Measurements from ENCODE around the gene ADGRV1.
A peak's percentile ranks its signal among the peaks of the same experiment; 100 is the strongest.
"Not testable (repeated sequence)": the region's sequence is repeated elsewhere in the genome, so short reads cannot be mapped to it uniquely, and the experiment has no call there.

The ADGRV1 gene

DNA sequence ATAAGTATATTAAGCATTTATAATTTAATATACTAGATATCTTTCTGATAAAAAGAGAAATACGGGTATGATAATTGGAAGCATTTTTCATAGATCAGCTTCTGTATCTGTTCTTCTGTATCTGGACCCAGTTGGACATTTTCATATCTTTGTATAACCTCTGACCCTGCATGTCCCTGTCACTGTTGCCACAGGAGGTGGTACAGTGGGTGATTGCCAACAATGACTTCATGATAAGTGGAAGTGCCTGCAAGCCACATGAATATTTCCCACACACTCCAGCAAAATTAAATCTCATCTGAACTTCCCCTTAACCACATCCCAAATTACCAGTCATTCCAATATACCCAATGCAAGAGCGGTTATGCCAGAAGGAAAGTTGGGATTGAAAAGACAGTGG lies 448.1 kb downstream of the ADGRV1 start:
- Histone ChIP-seq H3K36me3 (ENCODE audit: control insufficient read depth, insufficient read depth, low read length) (no peaks in the 10 kb centered on the region), H3K27me3 (replicated peaks; ENCODE audit: control insufficient read depth, insufficient read depth, low read length) (no peaks in the 10 kb centered on the region), H3K4me3 (replicated peaks; ENCODE audit: low read depth, low read length) (no peak overlapping the region)
- TF ChIP-seq, protein P1, sequence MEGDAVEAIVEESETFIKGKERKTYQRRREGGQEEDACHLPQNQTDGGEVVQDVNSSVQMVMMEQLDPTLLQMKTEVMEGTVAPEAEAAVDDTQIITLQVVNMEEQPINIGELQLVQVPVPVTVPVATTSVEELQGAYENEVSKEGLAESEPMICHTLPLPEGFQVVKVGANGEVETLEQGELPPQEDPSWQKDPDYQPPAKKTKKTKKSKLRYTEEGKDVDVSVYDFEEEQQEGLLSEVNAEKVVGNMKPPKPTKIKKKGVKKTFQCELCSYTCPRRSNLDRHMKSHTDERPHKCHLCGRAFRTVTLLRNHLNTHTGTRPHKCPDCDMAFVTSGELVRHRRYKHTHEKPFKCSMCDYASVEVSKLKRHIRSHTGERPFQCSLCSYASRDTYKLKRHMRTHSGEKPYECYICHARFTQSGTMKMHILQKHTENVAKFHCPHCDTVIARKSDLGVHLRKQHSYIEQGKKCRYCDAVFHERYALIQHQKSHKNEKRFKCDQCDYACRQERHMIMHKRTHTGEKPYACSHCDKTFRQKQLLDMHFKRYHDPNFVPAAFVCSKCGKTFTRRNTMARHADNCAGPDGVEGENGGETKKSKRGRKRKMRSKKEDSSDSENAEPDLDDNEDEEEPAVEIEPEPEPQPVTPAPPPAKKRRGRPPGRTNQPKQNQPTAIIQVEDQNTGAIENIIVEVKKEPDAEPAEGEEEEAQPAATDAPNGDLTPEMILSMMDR (IDR thresholded peaks at IDR 0.05; ENCODE audit: insufficient read depth, low read length, poor library complexity, severe bottlenecking): no peak
- no peak for DNase-seq (ENCODE audit: extremely low read depth, insufficient read length)

DNA sequence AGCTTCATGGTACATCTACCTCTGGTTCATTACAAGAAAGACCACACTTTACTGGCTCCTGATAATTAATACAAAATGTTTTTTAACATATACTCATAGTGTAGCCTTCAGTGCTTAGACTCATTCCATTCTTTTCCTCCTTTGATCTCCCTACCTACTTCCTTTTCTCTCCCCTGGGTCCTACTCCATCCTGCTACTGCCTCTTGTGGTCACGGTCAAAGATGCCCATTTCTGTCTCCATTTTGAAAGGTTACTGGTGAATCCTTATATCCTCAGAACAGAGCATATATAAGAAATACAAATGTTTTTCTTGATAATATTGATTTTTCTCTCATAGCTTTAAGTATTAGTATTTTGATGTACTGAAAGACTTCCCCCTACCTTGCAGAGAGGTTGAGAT lies 448.7 kb downstream of the ADGRV1 start:
- no peak overlapping the region for H3K4me3 ChIP-seq (replicated peaks; ENCODE audit: low read depth, low read length)
- TF ChIP-seq, protein P1 (IDR thresholded peaks at IDR 0.05; ENCODE audit: insufficient read depth, low read length, poor library complexity, severe bottlenecking): peak; percentile 2
- no peaks in the 10 kb centered on the region for H3K36me3 ChIP-seq (ENCODE audit: control insufficient read depth, insufficient read depth, low read length)
- H3K27me3 ChIP-seq (replicated peaks; ENCODE audit: control insufficient read depth, insufficient read depth, low read length): no peaks in the 10 kb centered on the region
- DNase-seq (ENCODE audit: extremely low read depth, insufficient read length): no peak

DNA sequence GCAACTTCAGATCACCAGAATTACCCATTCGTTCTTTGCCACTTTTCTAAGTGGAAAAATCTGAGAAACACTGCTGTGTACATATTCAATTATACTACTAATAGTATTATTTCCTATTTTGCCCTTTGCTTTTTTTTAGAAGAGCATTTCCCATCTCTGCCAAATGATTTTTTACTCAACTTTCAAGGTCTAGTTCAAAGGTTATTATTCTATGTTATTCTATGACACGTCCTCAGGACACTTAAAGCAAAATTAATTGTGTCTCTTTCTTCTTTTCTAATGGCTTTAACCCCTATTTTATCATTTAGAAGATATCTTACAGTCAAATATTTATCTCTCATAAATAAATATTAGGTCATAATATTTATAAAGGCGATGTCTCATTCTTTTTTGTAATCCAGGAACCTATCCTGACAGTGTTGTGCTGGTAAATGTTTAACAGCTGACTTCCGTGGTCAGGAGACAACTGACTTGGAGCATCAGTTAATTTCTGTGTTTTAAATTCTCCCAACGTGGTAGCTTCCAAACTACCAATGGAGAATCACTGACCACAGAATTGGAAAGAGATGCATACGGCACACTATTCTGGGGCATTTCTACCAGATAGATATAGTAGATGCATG lies 449.3 kb downstream of the ADGRV1 start:
- no peaks in the 10 kb centered on the region for H3K36me3 ChIP-seq (ENCODE audit: control insufficient read depth, insufficient read depth, low read length)
- H3K4me3 ChIP-seq (replicated peaks; ENCODE audit: low read depth, low read length): no peak overlapping the region
- no peak for DNase-seq (ENCODE audit: extremely low read depth, insufficient read length)
- TF ChIP-seq, protein P1 (IDR thresholded peaks at IDR 0.05; ENCODE audit: insufficient read depth, low read length, poor library complexity, severe bottlenecking): no peak
- no peaks in the 10 kb centered on the region for H3K27me3 ChIP-seq (replicated peaks; ENCODE audit: control insufficient read depth, insufficient read depth, low read length)

DNA sequence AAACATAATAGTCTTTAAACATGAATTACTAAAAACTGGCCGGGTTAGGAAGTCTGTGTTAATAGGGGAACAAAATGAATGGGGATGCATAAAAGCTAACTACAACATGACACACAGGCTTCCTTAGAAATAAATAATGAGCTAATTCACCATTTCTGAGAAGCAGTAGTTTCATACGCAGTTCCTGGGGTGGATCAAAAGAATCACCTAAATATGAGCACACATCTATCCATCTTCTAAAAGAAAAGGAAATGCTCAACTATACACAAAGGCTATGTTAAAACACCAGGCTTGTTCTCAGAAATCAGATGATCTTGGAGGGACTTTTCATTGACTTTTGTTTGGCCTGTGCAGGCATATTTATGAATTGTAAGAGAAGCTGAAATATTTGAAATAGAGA lies 451.5 kb downstream of the ADGRV1 start:
- TF ChIP-seq, protein P1 (IDR thresholded peaks at IDR 0.05; ENCODE audit: insufficient read depth, low read length, poor library complexity, severe bottlenecking): no peak
- Histone ChIP-seq H3K36me3 (ENCODE audit: control insufficient read depth, insufficient read depth, low read length) (no peaks in the 10 kb centered on the region), H3K27me3 (replicated peaks; ENCODE audit: control insufficient read depth, insufficient read depth, low read length) (no peaks in the 10 kb centered on the region), H3K4me3 (replicated peaks; ENCODE audit: low read depth, low read length) (no peak overlapping the region)
- DNase-seq (ENCODE audit: extremely low read depth, insufficient read length): no peak

DNA sequence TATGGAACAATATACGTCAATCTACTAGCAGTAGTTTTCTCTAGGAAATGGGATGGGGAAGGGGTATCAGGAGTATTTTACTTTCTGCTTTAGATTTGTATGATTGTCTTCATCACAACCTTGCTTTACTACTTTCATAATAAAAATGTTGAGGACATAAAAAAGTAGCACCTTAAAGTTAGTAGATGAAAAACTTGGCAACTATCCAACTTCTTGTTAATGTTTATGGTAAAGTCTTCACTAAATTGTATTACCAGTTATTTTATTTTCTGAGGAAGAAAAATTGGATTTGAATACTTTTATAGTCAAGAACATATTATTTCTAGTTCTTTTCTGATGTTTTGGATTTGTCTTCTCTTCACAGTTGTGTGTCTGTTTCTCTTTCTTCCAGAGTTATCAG lies 452.4 kb downstream of the ADGRV1 start:
- H3K27me3 ChIP-seq (replicated peaks; ENCODE audit: control insufficient read depth, insufficient read depth, low read length): no peaks in the 10 kb centered on the region
- H3K4me3 ChIP-seq (replicated peaks; ENCODE audit: low read depth, low read length): no peak overlapping the region
- no peaks in the 10 kb centered on the region for H3K36me3 ChIP-seq (ENCODE audit: control insufficient read depth, insufficient read depth, low read length)
- TF ChIP-seq, protein P1 (IDR thresholded peaks at IDR 0.05; ENCODE audit: insufficient read depth, low read length, poor library complexity, severe bottlenecking): no peak
- no peak for DNase-seq (ENCODE audit: extremely low read depth, insufficient read length)

DNA sequence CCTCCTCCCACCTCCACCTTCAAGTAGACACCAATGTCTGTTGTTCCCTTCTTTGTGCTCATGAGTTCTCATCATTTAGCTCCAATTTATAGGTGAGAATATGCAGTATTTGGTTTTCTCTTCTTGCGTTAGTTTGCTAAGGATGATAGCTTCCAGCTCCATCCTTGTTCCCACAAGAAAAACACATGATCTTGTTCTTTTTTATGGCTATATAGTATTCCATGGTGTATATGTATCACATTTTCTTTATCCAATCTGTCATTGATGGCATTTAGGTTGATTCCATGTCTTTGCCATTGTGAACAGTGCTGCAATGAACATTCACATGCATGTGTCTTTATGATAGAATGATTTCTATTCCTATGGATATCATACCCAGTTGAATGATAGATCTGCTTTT lies 454.3 kb downstream of the ADGRV1 start:
- H3K36me3 ChIP-seq (ENCODE audit: control insufficient read depth, insufficient read depth, low read length); H3K27me3 ChIP-seq (replicated peaks; ENCODE audit: control insufficient read depth, insufficient read depth, low read length); DNase-seq (ENCODE audit: extremely low read depth, insufficient read length); H3K4me3 ChIP-seq (replicated peaks; ENCODE audit: low read depth, low read length): not testable (repeated sequence)

Data from GM06990 (cell line).